Endothelial cell of umbilical vein (primary cell): ENCODE results near the gene NAALADL1. TPM values are rescaled to one million over a fixed set of nuclear protein-coding genes. Genes with fewer than 3 reads are reported as not detected.

Experiments
- BruUV-seq: library from RNA; stranded (reverse); fragments of 400-500 nt; replicated peaks from 2 replicates; lab custom pipeline; 2021; lab: Mats Ljungman, UMichigan
- CTCF ChIA-PET: fragments of 300-600, 350-600 bp; sonication (Branson Sonifier 250); formaldehyde crosslinking; loops from one replicate; lab custom pipeline; 2021; ENCODE audit warnings: antibody characterized with exemption, inconsistent platforms; lab: Charles Lee
- POLR2A ChIA-PET: fragments of 300-600, 350-600 bp; sonication (Branson Sonifier 250); formaldehyde crosslinking; loops from one replicate; lab custom pipeline; 2021; ENCODE audit warnings: antibody characterized with exemption, inconsistent platforms; lab: Charles Lee
- DNase-seq: peaks from one replicate; pipeline ENCODE4 v3.0.0-alpha.2; 2011; ENCODE audit warnings: low read depth, low spot score
- FAIRE-seq: peaks from 2 replicates; lab custom pipeline; 2011; peaks lifted over from hg19 to GRCh38; lab: Jason Lieb, UNC
- H2AFZ ChIP-seq: 2 replicates; pipeline ENCODE4 v1.6.0; 2012; ENCODE audit warnings: low read depth, low read length, control low read depth, inconsistent platforms
- H3K27ac ChIP-seq: 2 replicates; pipeline ENCODE4 v1.5.1; 2011; ENCODE audit warnings: low read depth, mild to moderate bottlenecking, control low read depth, low read length, moderate library complexity; ENCODE audit not compliant: insufficient read depth
- H3K27me3 ChIP-seq, 2 experiments: 2 replicates each; pipeline versions ENCODE4 v1.6.0 to v1.6.1; 2011; ENCODE audit warnings: low read length in 2 of 2, mixed read lengths in 1 of 2; ENCODE audit not compliant: control insufficient read depth in 2 of 2, insufficient read depth in 2 of 2
- H3K36me3 ChIP-seq, 2 experiments: 2 replicates in 1 of 2; 3 replicates in 1 of 2; pipeline ENCODE4 v1.5.1; 2011; ENCODE audit warnings: low read length in 2 of 2, mild to moderate bottlenecking in 1 of 2, moderate library complexity in 1 of 2; ENCODE audit not compliant: control insufficient read depth in 2 of 2, insufficient read depth in 2 of 2; ENCODE audit errors: extremely low read depth in 1 of 2
- H3K4me1 ChIP-seq: 3 replicates; pipeline ENCODE4 v1.5.1; 2011; ENCODE audit warnings: mild to moderate bottlenecking, low read length; ENCODE audit not compliant: control insufficient read depth, insufficient read depth; ENCODE audit errors: extremely low read depth
- H3K4me2 ChIP-seq: 2 replicates; pipeline ENCODE4 v1.6.1; 2011; ENCODE audit warnings: low read length, control low read depth, mixed read lengths; ENCODE audit not compliant: insufficient read depth
- H3K4me3 ChIP-seq, 3 experiments: fragments of 200-600 bp in 1 of 3; sonication (generic), shearing (Covaris generic) in 1 of 3; replicated peaks in 1 of 3; 2 replicates each; pipeline ENCODE4 v1.5.1; 2011 to 2016; ENCODE audit warnings: control low read depth in 3 of 3, low read length in 3 of 3, mild to moderate bottlenecking in 2 of 3, inconsistent platforms in 1 of 3, low read depth in 1 of 3, moderate library complexity in 1 of 3; ENCODE audit not compliant: insufficient read depth in 1 of 3
- H3K79me2 ChIP-seq: 2 replicates; pipeline ENCODE4 v1.6.0; 2012; ENCODE audit warnings: low read length, inconsistent platforms; ENCODE audit not compliant: control insufficient read depth, insufficient read depth
- H3K9ac ChIP-seq: replicated peaks from 2 replicates; pipeline ENCODE3; 2011; ENCODE audit warnings: low read length, control low read depth; ENCODE audit not compliant: insufficient read depth; ENCODE audit errors: extremely low read depth
- H3K9me1 ChIP-seq: replicated peaks from 3 replicates; pipeline ENCODE4 v1.6.0; 2011; ENCODE audit warnings: mild to moderate bottlenecking, low read length; ENCODE audit not compliant: control insufficient read depth, insufficient read depth; ENCODE audit errors: extremely low read depth
- H3K9me3 ChIP-seq: replicated peaks from 2 replicates; pipeline ENCODE4 v1.5.1; 2012; ENCODE audit warnings: low read length, inconsistent platforms; ENCODE audit not compliant: control insufficient read depth, insufficient read depth
- H4K20me1 ChIP-seq: replicated peaks from 2 replicates; pipeline ENCODE3; 2011; ENCODE audit warnings: mild to moderate bottlenecking, low read length; ENCODE audit not compliant: control insufficient read depth, insufficient read depth; ENCODE audit errors: extremely low read depth
- CTCF ChIP-seq, 2 donors: IDR thresholded peaks; 1 replicate in 1 of 2; 2 replicates in 1 of 2; pipeline ENCODE4 v1.5.1; 2011; ENCODE audit warnings: low read length in 2 of 2, mild to moderate bottlenecking in 2 of 2, moderate library complexity in 2 of 2, control low read depth in 1 of 2, inconsistent platforms in 1 of 2, low read depth in 1 of 2; ENCODE audit not compliant: insufficient read depth in 1 of 2; ENCODE audit errors: extremely low read depth in 1 of 2
- EZH2 ChIP-seq: IDR thresholded peaks from 2 replicates; pipeline ENCODE4 v1.6.1; 2012; ENCODE audit warnings: borderline replicate concordance, low read depth, mild to moderate bottlenecking, moderate library complexity, low read length, inconsistent platforms; ENCODE audit not compliant: severe bottlenecking
- FOS ChIP-seq: IDR thresholded peaks from 2 replicates; pipeline ENCODE4 v1.6.1; 2011; ENCODE audit warnings: mild to moderate bottlenecking, low read length, moderate library complexity, borderline replicate concordance; ENCODE audit not compliant: insufficient read depth
- GATA2 ChIP-seq: IDR thresholded peaks from 2 replicates; pipeline ENCODE4 v1.7.0; 2011; ENCODE audit warnings: low read depth, mild to moderate bottlenecking, moderate library complexity, mixed read lengths, low read length; ENCODE audit not compliant: insufficient read length, insufficient read depth
- JUN ChIP-seq: IDR thresholded peaks from 2 replicates; pipeline ENCODE4 v1.6.1; 2011; ENCODE audit warnings: borderline replicate concordance, low read depth; ENCODE audit not compliant: insufficient read length, insufficient read depth
- MAX ChIP-seq: IDR thresholded peaks from 2 replicates; pipeline ENCODE4 v1.6.1; 2011; ENCODE audit not compliant: insufficient read depth, insufficient read length
- MYC ChIP-seq: IDR thresholded peaks from one replicate; pipeline ENCODE4 v1.6.1; 2011; ENCODE audit warnings: mild to moderate bottlenecking, low read depth, low read length
- POLR2AphosphoS5 ChIP-seq: IDR thresholded peaks from 2 replicates; pipeline ENCODE4 v1.6.1; 2012; ENCODE audit warnings: low read depth, mild to moderate bottlenecking, control low read depth, low read length, moderate library complexity; ENCODE audit not compliant: insufficient read depth
- dilution Hi-C: fragments of 300-500 bp; cut with MboI; formaldehyde crosslinking; loops from one replicate; pipeline ENCODE4 v1.15.0; 2019; ENCODE audit warnings: low sequenced_read_pairs; ENCODE audit not compliant: extremely low pct_ligation_motif_present
- intact Hi-C: fragments of 100-400 bp; cut with micrococcal nuclease; formaldehyde crosslinking; loops from one replicate; pipeline ENCODE4 v1.10.0; 2022
- polyA plus RNA-seq, 4 experiments: library from polyadenylated mRNA; depleted of rRNA in 3 of 4; stranded (reverse) in 3 of 4; unstranded in 1 of 4; fragments of >200 nt; gene quantifications; 2 replicates each; pipeline versions ENCODE4 v1.2.1 to v1.2.3, GENCODE V29; 2011 to 2012; ENCODE audit warnings: missing spikeins in 1 of 4
- total RNA-seq: library from RNA; stranded (reverse); gene quantifications from 2 replicates; pipeline ENCODE4 v1.2.3, GENCODE V29; 2021

Gene NAALADL1
- total and polyA plus RNA-seq, 2 donors (not counting 3 experiments of a cell fraction or from before 2014, with no cell fraction given): 6.8 to 13.9 TPM

GRCh38 chr11:65067446-65067845, 9.1 kb upstream of the NAALADL1 start:
- H3K9ac ChIP-seq: no peak overlapping the region
- TF ChIP-seq POLR2AphosphoS5 (no peak), MYC (no peak), MAX (no peak), JUN (no peak), EZH2 (no peak), GATA2 (no peak), FOS (no peak), CTCF (IDR thresholded peaks at IDR 0.05; ENCODE audit: extremely low read depth in 1 of 2, insufficient read depth in 1 of 2, low read depth in 1 of 2, low read length in 2 of 2) (no peak)
- BruUV-seq: no TSS peak
- no peaks in the 10 kb centered on the region for H3K9me3 ChIP-seq
- DNase-seq (no peak), FAIRE-seq (no peak)
- no peaks in the 10 kb centered on the region for H3K9me1 ChIP-seq
- CTCF ChIA-PET: interaction anchor here (1.0 kb wide), 1 partner anchor 9 kb away, joined by 3 read pairs; the partner anchor contains the start of gene NAALADL1
- no peaks in the 10 kb centered on the region for H3K27me3 ChIP-seq
- intact Hi-C loops (no loop called here), dilution Hi-C loops (no loop called here)
- no peaks in the 10 kb centered on the region for H3K4me1 ChIP-seq
- H3K36me3 ChIP-seq: no peaks in the 10 kb centered on the region
- H3K4me3 ChIP-seq: no peak overlapping the region
- no peak overlapping the region for H3K27ac ChIP-seq
- H3K79me2 ChIP-seq: no peaks in the 10 kb centered on the region
- no peak overlapping the region for H3K4me2 ChIP-seq
- POLR2A ChIA-PET: no interaction called here
- H2AFZ ChIP-seq: no peak overlapping the region
- H4K20me1 ChIP-seq: no peaks in the 10 kb centered on the region
